ENCODE data around the gene KAT7. TPM values are rescaled to one million over a fixed set of nuclear protein-coding genes. Genes with fewer than 3 reads are reported as not detected.

Gene KAT7
- total RNA-seq = 59.3 TPM

DNA sequence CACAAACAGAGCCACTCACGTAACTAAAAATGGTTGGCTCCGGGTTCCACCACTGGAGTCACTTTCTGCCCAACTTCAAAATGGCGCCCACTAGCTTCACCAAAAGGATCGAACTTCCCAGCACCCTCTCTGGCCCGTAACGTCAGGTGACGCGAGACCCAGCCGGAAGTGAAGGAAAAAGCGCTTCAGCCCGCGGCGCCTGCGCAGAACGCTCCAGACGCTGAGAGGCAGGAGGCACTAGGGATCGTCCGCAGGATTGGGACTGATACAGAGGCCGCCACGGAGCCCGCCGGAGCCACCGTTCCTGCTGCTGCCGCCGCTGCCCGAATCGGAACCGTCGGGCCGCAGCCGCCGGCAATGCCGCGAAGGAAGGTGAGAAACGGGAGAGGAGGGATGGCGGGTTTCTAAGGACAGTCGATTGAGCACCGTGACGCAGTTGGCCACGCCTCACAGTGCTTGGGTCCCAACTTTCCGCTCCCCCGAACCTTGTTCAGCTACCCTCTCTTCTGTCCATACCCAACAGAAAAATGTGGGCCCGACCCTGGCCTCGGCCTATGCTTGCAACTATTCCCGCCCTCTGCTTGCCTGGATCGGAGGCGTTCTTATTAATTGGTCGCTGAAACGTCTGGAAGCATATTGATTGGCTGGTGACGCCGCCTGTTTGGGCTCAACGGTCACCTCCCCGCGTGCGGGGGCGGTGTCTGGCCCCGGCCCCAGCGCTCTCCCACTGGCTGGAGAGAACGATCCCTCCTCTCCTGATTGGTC lies at the start of gene KAT7:
TSS of gene KAT7 (plus strand) at position 204 of the 765 bp plus-strand sequence. CDS start at position 358, 154 bp downstream.

DNA sequence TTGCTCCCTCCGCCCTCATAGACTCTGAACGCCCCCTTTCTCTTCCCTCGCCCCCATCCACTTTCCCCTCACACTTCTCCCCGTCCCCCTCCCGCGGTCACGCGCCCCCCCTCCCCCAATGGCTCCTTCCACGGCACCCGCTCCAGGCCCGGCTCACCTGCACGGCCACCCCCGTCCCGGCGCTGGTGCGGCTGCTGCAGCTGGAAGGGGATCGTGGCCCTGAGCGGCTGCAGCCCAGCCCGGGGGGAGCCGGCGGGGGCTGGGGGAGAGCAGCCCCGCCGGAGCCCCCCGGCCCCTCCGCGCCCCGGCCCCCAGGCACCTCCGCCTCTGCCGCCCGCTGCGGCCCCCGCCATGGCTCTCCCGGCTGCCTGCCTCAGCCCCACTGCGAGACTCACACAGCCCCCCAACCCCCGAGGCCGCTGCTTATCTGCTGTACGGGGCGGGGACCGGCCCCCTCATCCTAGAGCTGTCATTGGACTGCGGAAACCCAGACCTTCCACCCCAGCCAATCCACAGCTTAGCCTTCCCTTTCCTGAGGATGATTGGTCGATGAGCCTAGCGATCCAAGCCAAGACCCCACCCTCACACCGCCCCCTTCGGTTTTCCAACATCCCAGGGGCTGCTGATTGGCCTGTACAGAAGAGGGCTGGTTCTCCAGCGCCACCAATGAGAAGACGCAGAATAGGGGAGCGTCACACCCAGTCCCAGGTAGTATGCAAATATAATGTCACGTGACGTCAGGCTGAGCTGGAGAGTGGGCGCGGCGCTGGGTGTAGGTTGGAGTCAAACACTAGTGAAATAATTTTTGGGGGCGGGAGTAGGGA lies 24.5 kb upstream of the KAT7 start, which contains the start of gene FAM117A:
TSS of gene FAM117A (minus strand) at position 397 of the 824 bp plus-strand sequence. CDS start at position 353, 44 bp downstream.

DNA sequence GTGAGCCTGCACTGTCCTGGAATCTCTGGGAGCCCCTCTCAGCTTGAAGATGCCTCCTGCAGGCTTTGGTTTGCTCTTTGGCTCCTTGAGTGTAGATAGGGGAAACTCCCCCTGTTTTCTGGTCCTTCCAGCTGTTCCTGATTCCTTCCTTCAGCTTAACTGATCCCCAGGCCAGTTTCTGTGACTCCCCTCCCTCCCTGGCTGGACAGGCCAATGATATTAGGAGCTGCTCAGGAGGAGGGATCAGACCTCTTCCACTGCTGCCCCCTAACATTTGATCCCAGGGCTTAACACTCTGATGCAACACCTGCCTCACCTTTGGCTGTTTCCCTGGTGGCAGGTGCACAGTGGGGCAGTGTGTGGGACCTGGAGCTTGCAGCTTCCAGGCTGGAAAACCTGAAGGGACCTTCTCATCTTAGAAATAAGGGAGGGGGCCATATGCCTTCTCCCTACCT lies 59.6 kb downstream of the KAT7 start, which contains the start of gene TAC4:
TSS of gene TAC4 (minus strand) at position 51 of the 455 bp plus-strand sequence. CDS start 52 bp downstream, outside the sequence.

Other genes with a start within 250 kb of the KAT7 start
- 10.8 TPM for gene NXPH3, start 212.8 kb upstream of the KAT7 start, total RNA-seq
- gene SPOP, start 110.6 kb upstream of the KAT7 start, total RNA-seq = 129 TPM
- gene SLC35B1, start 80.7 kb upstream of the KAT7 start, total RNA-seq = 51.4 TPM
- 3.0 TPM for gene FAM117A, start 24.6 kb upstream of the KAT7 start, total RNA-seq
- gene TAC4, start 59.4 kb downstream of the KAT7 start, total RNA-seq = not detected
- not detected for gene DLX4, start 180.5 kb downstream of the KAT7 start, total RNA-seq
- not detected for gene DLX3, start 206.5 kb downstream of the KAT7 start, total RNA-seq